ENCODE data around the gene CBLC.
A peak's percentile ranks its signal among the peaks of the same experiment; 100 is the strongest.

DNA sequence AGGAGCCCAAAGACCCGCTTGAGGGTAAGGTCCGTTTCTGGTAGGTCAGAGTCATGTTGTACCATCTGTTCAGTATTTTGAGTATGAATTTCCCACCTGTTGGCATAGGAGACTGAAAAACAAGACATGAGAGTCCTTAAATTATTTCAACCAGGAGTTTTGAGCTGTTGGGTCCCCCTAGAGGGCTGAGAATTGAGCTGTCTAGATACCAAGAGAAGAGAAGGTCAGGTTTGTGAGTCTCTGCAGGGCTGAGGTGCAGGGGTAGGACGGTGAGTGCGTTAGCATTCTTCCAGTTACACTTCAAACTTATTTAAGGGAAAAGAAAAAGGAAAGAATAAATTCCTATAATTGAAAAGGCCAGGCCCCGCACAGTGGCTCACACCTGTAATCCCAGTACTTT lies 5.0 kb downstream of the CBLC start:
- TF ChIP-seq, protein P1, sequence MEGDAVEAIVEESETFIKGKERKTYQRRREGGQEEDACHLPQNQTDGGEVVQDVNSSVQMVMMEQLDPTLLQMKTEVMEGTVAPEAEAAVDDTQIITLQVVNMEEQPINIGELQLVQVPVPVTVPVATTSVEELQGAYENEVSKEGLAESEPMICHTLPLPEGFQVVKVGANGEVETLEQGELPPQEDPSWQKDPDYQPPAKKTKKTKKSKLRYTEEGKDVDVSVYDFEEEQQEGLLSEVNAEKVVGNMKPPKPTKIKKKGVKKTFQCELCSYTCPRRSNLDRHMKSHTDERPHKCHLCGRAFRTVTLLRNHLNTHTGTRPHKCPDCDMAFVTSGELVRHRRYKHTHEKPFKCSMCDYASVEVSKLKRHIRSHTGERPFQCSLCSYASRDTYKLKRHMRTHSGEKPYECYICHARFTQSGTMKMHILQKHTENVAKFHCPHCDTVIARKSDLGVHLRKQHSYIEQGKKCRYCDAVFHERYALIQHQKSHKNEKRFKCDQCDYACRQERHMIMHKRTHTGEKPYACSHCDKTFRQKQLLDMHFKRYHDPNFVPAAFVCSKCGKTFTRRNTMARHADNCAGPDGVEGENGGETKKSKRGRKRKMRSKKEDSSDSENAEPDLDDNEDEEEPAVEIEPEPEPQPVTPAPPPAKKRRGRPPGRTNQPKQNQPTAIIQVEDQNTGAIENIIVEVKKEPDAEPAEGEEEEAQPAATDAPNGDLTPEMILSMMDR (conservative IDR thresholded peaks at IDR 0.05; ENCODE audit: low read depth, low read length), result 0 out of 2 replicates have a peak, but pooled peaks have one; percentile 18
- TF ChIP-seq POLR2A (IDR thresholded peaks at IDR 0.05; ENCODE audit: low read depth, low read length) (no peak), BHLHE40 (IDR thresholded peaks at IDR 0.05; ENCODE audit: low read depth, low read length) (no peak), CEBPB (IDR thresholded peaks at IDR 0.05; ENCODE audit: low read depth, low read length) (no peak), FOS (IDR thresholded peaks at IDR 0.05; ENCODE audit: low read depth, low read length) (no peak), RAD21 (IDR thresholded peaks at IDR 0.05; ENCODE audit: low read length) (no peak), SMC3 (IDR thresholded peaks at IDR 0.05; ENCODE audit: low read depth, low read length) (no peak), NFE2L2 (IDR thresholded peaks at IDR 0.05; ENCODE audit: low read depth, low read length) (no peak), MAZ (IDR thresholded peaks at IDR 0.05; ENCODE audit: borderline replicate concordance, low read depth, low read length) (no peak), RFX5 (IDR thresholded peaks at IDR 0.05; ENCODE audit: low read depth, low read length) (no peak), MXI1 (IDR thresholded peaks at IDR 0.05; ENCODE audit: borderline replicate concordance, low read depth, low read length) (no peak), MAFK (IDR thresholded peaks at IDR 0.05; ENCODE audit: low read depth, low read length) (no peak), RCOR1 (IDR thresholded peaks at IDR 0.05; ENCODE audit: insufficient replicate concordance, low read length) (no peak)
- TF ChIP-seq, protein P2, sequence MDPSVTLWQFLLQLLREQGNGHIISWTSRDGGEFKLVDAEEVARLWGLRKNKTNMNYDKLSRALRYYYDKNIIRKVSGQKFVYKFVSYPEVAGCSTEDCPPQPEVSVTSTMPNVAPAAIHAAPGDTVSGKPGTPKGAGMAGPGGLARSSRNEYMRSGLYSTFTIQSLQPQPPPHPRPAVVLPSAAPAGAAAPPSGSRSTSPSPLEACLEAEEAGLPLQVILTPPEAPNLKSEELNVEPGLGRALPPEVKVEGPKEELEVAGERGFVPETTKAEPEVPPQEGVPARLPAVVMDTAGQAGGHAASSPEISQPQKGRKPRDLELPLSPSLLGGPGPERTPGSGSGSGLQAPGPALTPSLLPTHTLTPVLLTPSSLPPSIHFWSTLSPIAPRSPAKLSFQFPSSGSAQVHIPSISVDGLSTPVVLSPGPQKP (IDR thresholded peaks at IDR 0.05; ENCODE audit: borderline replicate concordance, low read depth, low read length), result no peak

Data from IMR-90 (cell line).